ENCODE data around the gene HABP2.

Gene HABP2

GRCh38 chr10:113631684-113632367 is 79.0 kb downstream of the HABP2 start:
- DNase-seq (ENCODE audit: low read depth in 2 of 2) = no peak

Data from stimulated activated CD8-positive, alpha-beta memory T cell treated with anti-CD3 and anti-CD28 coated beads, Interleukin-2, amount 100 ng/mL, for 48 hours (primary cell).